ENCODE measurements around the gene METTL16. TPM values are rescaled to one million over a fixed set of nuclear protein-coding genes. Genes with fewer than 3 reads are reported as not detected.

Gene METTL16
- total and polyA plus RNA-seq, 2 of the 4 experiments (the other 2 are of a cell fraction): 11.8 to 15.4 TPM

DNA sequence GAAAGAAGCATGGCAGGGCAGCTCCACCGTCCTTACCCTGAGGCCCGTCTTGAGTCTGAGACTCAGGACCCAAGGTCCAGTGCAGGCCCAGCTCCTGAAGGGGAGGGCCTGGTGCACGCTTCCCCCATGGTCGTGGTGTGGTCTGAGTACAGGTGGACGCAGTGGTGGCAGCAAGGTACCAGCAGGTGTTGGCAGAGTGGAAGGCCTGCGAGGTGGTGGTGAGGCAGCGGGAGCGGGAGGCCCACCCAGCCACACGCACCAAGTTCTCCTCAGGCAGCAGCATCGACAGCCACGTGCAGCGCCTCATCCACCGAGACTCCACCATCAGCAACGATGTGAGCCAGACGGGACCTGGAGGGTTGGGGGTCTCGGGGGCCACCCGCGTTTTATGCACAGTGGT, 138.5 kb downstream of the METTL16 start:
- no peak overlapping the region for H2BK120ac ChIP-seq (ENCODE audit: low read depth, low read length)
- H3K4me3 ChIP-seq (ENCODE audit: insufficient read depth, low read depth, low read length): no peak overlapping the region
- TF ChIP-seq CHD1 (IDR thresholded peaks at IDR 0.05; ENCODE audit: low read depth, low read length) (no peak), FOS (IDR thresholded peaks at IDR 0.05; ENCODE audit: low read depth, low read length) (no peak), USF2 (IDR thresholded peaks at IDR 0.05; ENCODE audit: low read depth, low read length) (no peak)
- no peaks in the 10 kb centered on the region for H3K4me1 ChIP-seq (ENCODE audit: control insufficient read depth, insufficient read depth, low read length)
- DNase-seq: no peak
- no peak overlapping the region for H2BK15ac ChIP-seq (ENCODE audit: low read depth, low read length)
- dilution Hi-C loops (cut with HindIII; ENCODE audit: low sequenced_read_pairs, unreplicated experiment): no loop called here
- intact Hi-C loops (cut with micrococcal nuclease): no loop called here
- H2AK9ac ChIP-seq (replicated peaks; ENCODE audit: low read depth, low read length, poor library complexity): no peak overlapping the region
- in situ Hi-C loops (cut with MboI; ENCODE audit: low sequenced_read_pairs): no loop called here
- H3K4me2 ChIP-seq (ENCODE audit: low read depth, low read length): no peak overlapping the region
- no peaks in the 10 kb centered on the region for H3K9me3 ChIP-seq (ENCODE audit: control insufficient read depth, insufficient read depth, low read length)
- H2AFZ ChIP-seq (replicated peaks; ENCODE audit: low read length, poor library complexity): no peak overlapping the region
- H4K8ac ChIP-seq (ENCODE audit: low read depth in 2 of 2, low read length in 2 of 2): no peak overlapping the region
- no peak overlapping the region for H3K27ac ChIP-seq (ENCODE audit: insufficient read depth, low read length)
- no peaks in the 10 kb centered on the region for H3K27me3 ChIP-seq (ENCODE audit: control insufficient read depth, insufficient read depth, low read length)
- no peak overlapping the region for H4K5ac ChIP-seq (ENCODE audit: low read depth, low read length)
- H3K36me3 ChIP-seq (ENCODE audit: control insufficient read depth, insufficient read depth, low read length): peaks cover 43% of the 10 kb centered on the region
- no peaks in the 10 kb centered on the region for H3K79me1 ChIP-seq (ENCODE audit: low read depth in 1 of 2, low read length in 2 of 2)
- no peak overlapping the region for H2BK20ac ChIP-seq (ENCODE audit: low read depth, low read length)
- H3K9ac ChIP-seq (ENCODE audit: low read depth, low read length): no peak overlapping the region
- H3K23ac ChIP-seq (ENCODE audit: low read depth, low read length): no peak overlapping the region
- BruUV-seq (replicated peaks): no TSS peak
- ChIA-PET POLR2A (ENCODE audit: unreplicated experiment) (no interaction called here), CTCF (no interaction called here)
- H2BK5ac ChIP-seq (ENCODE audit: low read depth, low read length, poor library complexity, severe bottlenecking): no peak overlapping the region
- H3K9me1 ChIP-seq (ENCODE audit: insufficient read depth, low read length): 0 out of 2 replicates have a peak, but pooled peaks cover 3% of the 10 kb centered on the region
- H3K4ac ChIP-seq (ENCODE audit: low read depth, low read length): no peak overlapping the region
- no peaks in the 10 kb centered on the region; the same call in 1 of the 2 replicates for H4K20me1 ChIP-seq (ENCODE audit: insufficient read depth, low read length)
- WGBS, 2 experiments (ENCODE audit: extremely low coverage in 2 of 2, insufficient read length in 1 of 2): 93% methylated on average over 9 of the region's 18 CpGs; no CpG with 5 or more reads in 1 of the 2 experiments
- H3K56ac ChIP-seq (ENCODE audit: extremely low read depth, insufficient read depth, low read length): no peak overlapping the region
- H3K14ac ChIP-seq (replicated peaks; ENCODE audit: low read depth, low read length): no peak overlapping the region
- H3K18ac ChIP-seq (ENCODE audit: low read depth, low read length): no peak overlapping the region
- no peak overlapping the region for H2AK5ac ChIP-seq (ENCODE audit: low read depth, low read length)
- no peak for ATAC-seq (ENCODE audit: low read depth)
- no peak overlapping the region for H4K91ac ChIP-seq (ENCODE audit: insufficient read depth, low read depth, low read length)
